Activated naive CD8-positive, alpha-beta T cell treated with anti-CD3 and anti-CD28 coated beads, Interleukin-2, amount 10 ng/mL, durations not matched to agents 7 days and 5 days (primary cell): Measurements from ENCODE around the gene CMBL. TPM values are rescaled to one million over a fixed set of nuclear protein-coding genes. Genes with fewer than 3 reads are reported as not detected.
A peak's percentile ranks its signal among the peaks of the same experiment; 100 is the strongest.

ENCODE experiments used
- ATAC-seq: fragments of 150-1000 bp; cut with Tn5 transposase; one replicate; pipeline ENCODE4 v1.10.0; 2021; ENCODE audit warnings: low read depth, moderate library complexity
- POLR2A ChIA-PET: fragments of 350-600 bp; sonication (Branson Sonifier 250); formaldehyde crosslinking; loops from one replicate; lab custom pipeline; 2021; ENCODE audit warnings: antibody characterized with exemption; lab: Charles Lee
- DNase-seq: peaks from one replicate; pipeline ENCODE4 v3.0.0; 2021
- H3K27ac Mint-ChIP-seq: one replicate; pipeline ENCODE4 v1.8.0; 2022; ENCODE audit warnings: mild to moderate bottlenecking, mixed read lengths
- H3K27me3 Mint-ChIP-seq: one replicate; pipeline ENCODE4 v1.8.0; 2022; ENCODE audit warnings: mild to moderate bottlenecking, moderate library complexity, mixed read lengths
- H3K36me3 Mint-ChIP-seq: one replicate; pipeline ENCODE4 v1.8.0; 2021; ENCODE audit warnings: mild to moderate bottlenecking, mixed read lengths
- H3K4me1 Mint-ChIP-seq: one replicate; pipeline ENCODE4 v1.8.0; 2021; ENCODE audit warnings: mixed read lengths
- H3K4me3 Mint-ChIP-seq: one replicate; pipeline ENCODE4 v1.8.0; 2022; ENCODE audit warnings: mild to moderate bottlenecking, moderate library complexity, mixed read lengths
- H3K9me3 Mint-ChIP-seq: one replicate; pipeline ENCODE4 v1.8.0; 2021; ENCODE audit warnings: mixed read lengths
- total RNA-seq, 2 experiments: library from RNA; stranded (reverse); gene quantifications; one replicate each; pipeline ENCODE4 v1.2.3, GENCODE V29; 2021

CMBL gene
- total RNA-seq, 2 experiments from 2014 or later, result 2.4 to 2.8 TPM

DNA sequence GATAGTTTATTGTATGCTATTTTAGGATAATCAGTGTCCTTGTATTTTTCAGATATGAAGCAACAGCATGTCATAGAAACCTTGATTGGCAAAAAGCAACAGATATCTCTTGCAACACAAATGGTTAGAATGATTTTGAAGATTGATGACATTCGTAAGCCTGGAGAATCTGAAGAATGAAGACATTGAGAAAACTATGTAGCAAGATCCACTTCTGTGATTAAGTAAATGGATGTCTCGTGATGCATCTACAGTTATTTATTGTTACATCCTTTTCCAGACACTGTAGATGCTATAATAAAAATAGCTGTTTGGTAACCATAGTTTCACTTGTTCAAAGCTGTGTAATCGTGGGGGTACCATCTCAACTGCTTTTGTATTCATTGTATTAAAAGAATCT, 43.1 kb downstream of the CMBL start:
- no peak for DNase-seq
- Mint-ChIP-seq H3K9me3 (no peaks in the 10 kb centered on the region), H3K27ac (peak overlapping the region; percentile 24), H3K27me3 (no peaks in the 10 kb centered on the region), H3K4me1 (peaks cover 6% of the 10 kb centered on the region), H3K36me3 (peaks cover 27% of the 10 kb centered on the region), H3K4me3 (no peak overlapping the region)
- POLR2A ChIA-PET, result no interaction called here
- ATAC-seq, result no peak

DNA sequence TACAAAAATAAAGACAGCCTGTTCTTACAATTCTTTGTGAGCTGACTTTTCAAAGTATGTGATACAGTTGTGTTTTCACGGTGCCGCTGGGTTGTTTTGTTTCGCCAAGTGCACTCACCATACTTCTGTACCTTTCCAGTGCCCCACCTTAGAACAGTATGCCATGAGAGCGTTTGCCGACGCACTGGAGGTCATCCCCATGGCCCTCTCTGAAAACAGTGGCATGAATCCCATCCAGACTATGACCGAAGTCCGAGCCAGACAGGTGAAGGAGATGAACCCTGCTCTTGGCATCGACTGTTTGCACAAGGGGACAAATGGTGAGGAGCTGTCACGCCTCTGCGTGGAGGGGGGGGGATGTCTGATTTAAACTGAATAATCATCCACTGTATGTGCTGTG, 44.7 kb downstream of the CMBL start:
- POLR2A ChIA-PET, result no interaction called here
- Mint-ChIP-seq H3K4me1 (peaks cover 6% of the 10 kb centered on the region), H3K36me3 (peaks cover 32% of the 10 kb centered on the region), H3K9me3 (no peaks in the 10 kb centered on the region), H3K27me3 (no peaks in the 10 kb centered on the region), H3K27ac (no peak overlapping the region), H3K4me3 (no peak overlapping the region)
- DNase-seq (no peak), ATAC-seq (no peak)

DNA sequence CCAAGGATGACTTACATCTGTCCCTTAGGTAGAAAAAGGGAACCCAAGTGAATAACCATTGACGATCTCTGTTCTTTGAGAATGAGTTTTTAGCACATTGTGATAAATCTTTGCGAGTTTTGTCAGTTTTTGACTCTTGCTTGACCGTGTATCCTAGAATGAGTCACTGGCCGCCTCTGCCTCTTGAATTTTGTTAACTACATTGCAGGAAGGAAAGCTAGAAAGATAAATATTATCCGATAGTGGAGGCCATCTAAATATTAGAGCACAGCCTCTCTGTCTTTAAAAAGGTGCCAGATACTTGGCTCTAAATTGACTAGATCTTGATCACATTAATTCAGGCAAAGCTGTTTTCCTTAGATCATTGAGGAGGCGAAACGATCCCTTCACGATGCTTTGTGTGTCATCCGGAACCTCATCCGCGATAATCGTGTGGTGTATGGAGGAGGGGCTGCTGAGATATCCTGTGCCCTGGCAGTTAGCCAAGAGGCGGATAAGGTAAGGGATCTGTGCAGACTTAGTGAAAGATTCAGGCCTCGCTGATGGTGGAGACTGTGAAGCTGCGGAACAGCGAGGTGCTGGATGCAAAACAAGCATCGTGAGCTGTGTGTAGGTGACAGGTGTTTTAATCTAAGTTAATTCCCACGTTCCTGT, 45.5 kb downstream of the CMBL start:
- POLR2A ChIA-PET, result no interaction called here
- no peaks in the 10 kb centered on the region for H3K9me3 Mint-ChIP-seq
- H3K27me3 Mint-ChIP-seq, result no peaks in the 10 kb centered on the region
- no peak overlapping the region for H3K4me3 Mint-ChIP-seq
- peaks cover 32% of the 10 kb centered on the region for H3K36me3 Mint-ChIP-seq
- DNase-seq, result no peak
- H3K4me1 Mint-ChIP-seq, result peaks cover 7% of the 10 kb centered on the region
- ATAC-seq, result no peak
- no peak overlapping the region for H3K27ac Mint-ChIP-seq

DNA sequence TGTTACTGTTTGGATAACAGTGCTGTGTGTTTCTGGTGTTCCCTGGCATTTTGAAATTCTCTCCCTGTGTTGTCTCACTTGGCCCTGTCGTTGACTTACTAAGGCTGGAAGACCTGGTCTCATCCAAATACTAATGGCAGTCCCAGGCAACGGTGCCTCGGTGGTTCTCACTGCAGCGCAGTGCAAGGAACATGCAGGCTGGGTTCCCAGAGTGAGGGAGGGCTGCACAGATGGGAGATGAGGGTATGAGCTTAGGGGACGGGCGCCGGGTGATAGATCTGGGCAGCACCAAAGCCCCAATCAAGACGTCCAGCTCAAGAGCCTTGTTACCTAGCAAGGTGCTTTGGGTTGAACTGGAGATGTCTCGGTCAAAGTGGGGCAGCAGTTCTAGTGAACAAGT, 46.6 kb downstream of the CMBL start:
- Mint-ChIP-seq H3K4me1 (peaks cover 7% of the 10 kb centered on the region), H3K36me3 (peaks cover 31% of the 10 kb centered on the region), H3K4me3 (no peak overlapping the region), H3K9me3 (no peaks in the 10 kb centered on the region), H3K27ac (no peak overlapping the region), H3K27me3 (no peaks in the 10 kb centered on the region)
- POLR2A ChIA-PET, result no interaction called here
- no peak for ATAC-seq
- DNase-seq, result no peak

DNA sequence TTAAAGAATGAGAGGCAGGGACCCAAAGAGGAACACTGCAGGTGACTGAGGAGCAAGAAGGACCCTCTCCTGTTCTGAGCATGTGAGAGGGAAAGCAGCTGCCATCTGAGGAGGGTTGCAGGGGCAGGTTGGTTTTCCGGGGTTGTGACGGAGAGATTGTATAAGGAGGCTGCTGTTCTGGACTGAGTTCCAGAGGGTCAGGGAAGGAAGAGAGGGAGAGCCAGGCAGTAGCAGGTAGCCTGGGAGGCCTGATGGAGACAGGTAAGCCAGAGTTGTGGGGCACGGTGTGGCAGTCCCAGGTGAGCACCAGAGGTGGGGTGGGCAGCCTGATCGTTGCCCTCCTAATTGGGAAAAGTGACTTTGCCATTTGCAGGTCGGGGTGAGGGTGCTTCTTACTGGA, 47.8 kb downstream of the CMBL start:
- peaks cover 10% of the 10 kb centered on the region for H3K4me1 Mint-ChIP-seq
- H3K9me3 Mint-ChIP-seq, result no peaks in the 10 kb centered on the region
- ATAC-seq (no peak), DNase-seq (no peak)
- H3K27ac Mint-ChIP-seq, result no peak overlapping the region
- peaks cover 36% of the 10 kb centered on the region for H3K36me3 Mint-ChIP-seq
- H3K27me3 Mint-ChIP-seq, result no peaks in the 10 kb centered on the region
- H3K4me3 Mint-ChIP-seq, result no peak overlapping the region
- POLR2A ChIA-PET, result interaction anchor here (1.6 kb wide), 1 partner anchor 10 kb away, joined by 3 read pairs; the partner anchor contains the start of genes ATPSCKMT and CCT5

DNA sequence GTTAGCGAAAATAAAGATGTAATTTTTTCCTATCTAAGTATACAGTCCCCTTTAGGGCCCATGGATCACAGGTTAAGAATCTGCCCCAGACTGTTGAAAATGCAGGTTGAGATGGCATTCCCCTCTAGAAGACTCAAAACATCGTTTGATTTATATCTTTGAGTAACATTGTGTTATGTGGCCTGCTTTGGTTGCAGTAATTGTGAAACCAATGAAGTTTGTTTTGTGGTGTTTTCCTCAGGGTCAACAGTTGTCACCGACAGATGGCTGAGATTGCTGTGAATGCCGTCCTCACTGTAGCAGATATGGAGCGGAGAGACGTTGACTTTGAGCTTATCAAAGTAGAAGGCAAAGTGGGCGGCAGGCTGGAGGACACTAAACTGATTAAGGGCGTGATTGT, 49.8 kb downstream of the CMBL start:
- ATAC-seq, result no peak
- Mint-ChIP-seq H3K4me3 (no peak overlapping the region), H3K36me3 (peaks cover 33% of the 10 kb centered on the region), H3K9me3 (no peaks in the 10 kb centered on the region), H3K27ac (no peak overlapping the region), H3K27me3 (no peaks in the 10 kb centered on the region), H3K4me1 (peaks cover 22% of the 10 kb centered on the region)
- DNase-seq, result no peak
- POLR2A ChIA-PET, result no interaction called here

DNA sequence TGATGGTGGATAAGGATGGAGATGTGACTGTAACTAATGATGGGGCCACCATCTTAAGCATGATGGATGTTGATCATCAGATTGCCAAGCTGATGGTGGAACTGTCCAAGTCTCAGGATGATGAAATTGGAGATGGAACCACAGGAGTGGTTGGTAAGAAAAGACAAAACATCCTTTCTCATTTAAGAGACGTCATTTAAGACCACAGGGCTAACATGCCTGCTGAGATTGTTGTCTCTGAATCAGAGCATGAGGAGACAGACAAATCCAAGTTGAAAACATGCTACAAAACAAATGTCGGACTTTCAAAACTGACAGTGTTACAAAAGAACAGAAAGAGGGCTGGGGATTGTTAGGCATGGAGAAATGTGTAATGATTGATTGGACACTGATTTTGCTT, 53.0 kb downstream of the CMBL start:
- H3K9me3 Mint-ChIP-seq, result no peaks in the 10 kb centered on the region
- peaks cover 32% of the 10 kb centered on the region for H3K4me1 Mint-ChIP-seq
- no peaks in the 10 kb centered on the region for H3K27me3 Mint-ChIP-seq
- no peak overlapping the region for H3K27ac Mint-ChIP-seq
- ATAC-seq (no peak), DNase-seq (no peak)
- POLR2A ChIA-PET, result no interaction called here
- peaks cover 29% of the 10 kb centered on the region for H3K36me3 Mint-ChIP-seq
- no peak overlapping the region for H3K4me3 Mint-ChIP-seq

DNA sequence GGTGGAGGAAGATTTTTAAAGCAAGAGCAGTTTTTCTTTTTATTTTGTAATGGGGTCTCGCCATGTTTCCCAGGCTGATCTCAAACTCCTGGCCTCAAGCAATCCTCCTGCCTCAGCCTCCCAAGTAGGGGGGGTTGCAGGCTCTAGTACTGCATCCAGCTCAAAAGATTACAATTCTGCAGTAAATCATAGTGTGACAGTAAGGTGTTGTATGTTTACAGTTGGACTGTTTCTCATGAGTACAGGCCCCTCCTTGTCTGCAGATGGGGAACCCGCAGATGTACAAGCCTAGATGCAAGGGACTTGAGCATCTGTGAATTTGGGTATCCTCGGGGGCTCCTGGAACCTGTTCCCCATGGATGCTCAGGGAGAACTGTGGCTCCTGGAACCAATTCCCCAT, 54.3 kb downstream of the CMBL start:
- H3K27me3 Mint-ChIP-seq, result no peaks in the 10 kb centered on the region
- no peak for DNase-seq
- no peak for ATAC-seq
- peaks cover 38% of the 10 kb centered on the region for H3K4me1 Mint-ChIP-seq
- no peaks in the 10 kb centered on the region for H3K9me3 Mint-ChIP-seq
- POLR2A ChIA-PET, result no interaction called here
- no peak overlapping the region for H3K27ac Mint-ChIP-seq
- H3K4me3 Mint-ChIP-seq, result no peak overlapping the region
- peaks cover 27% of the 10 kb centered on the region for H3K36me3 Mint-ChIP-seq

DNA sequence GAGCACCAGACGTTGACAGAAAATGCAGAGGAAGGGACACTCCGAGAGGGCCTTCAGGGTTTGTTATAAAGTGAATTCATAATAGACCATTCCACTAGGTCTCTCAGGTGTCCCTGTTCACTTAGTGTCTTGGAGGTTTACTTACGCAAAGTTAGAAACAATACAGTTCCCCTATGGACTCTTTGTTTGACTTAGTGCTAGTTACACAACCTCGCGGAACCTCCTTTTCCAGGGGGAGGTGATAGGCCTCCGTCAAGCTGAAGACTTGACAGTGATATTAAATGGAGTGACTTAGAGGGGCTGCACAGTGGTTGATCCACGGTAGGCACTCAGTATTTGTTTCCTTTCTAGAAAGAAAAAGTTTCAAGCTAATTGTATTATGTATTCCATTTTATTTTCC, 56.3 kb downstream of the CMBL start:
- DNase-seq (no peak), ATAC-seq (no peak)
- peak overlapping the region; percentile 97 for H3K4me3 Mint-ChIP-seq
- H3K27me3 Mint-ChIP-seq, result no peaks in the 10 kb centered on the region
- H3K4me1 Mint-ChIP-seq, result peaks cover 43% of the 10 kb centered on the region
- POLR2A ChIA-PET, result interaction anchor here (0.6 to 2.7 kb wide), 3 partner anchors 103 to 176 kb away, joined by 3 to 40 read pairs (median 5); partner anchors contain the start of gene MARCHF6
- no peaks in the 10 kb centered on the region for H3K9me3 Mint-ChIP-seq
- H3K36me3 Mint-ChIP-seq, result peaks cover 27% of the 10 kb centered on the region
- H3K27ac Mint-ChIP-seq, result peak overlapping the region; percentile 84

DNA sequence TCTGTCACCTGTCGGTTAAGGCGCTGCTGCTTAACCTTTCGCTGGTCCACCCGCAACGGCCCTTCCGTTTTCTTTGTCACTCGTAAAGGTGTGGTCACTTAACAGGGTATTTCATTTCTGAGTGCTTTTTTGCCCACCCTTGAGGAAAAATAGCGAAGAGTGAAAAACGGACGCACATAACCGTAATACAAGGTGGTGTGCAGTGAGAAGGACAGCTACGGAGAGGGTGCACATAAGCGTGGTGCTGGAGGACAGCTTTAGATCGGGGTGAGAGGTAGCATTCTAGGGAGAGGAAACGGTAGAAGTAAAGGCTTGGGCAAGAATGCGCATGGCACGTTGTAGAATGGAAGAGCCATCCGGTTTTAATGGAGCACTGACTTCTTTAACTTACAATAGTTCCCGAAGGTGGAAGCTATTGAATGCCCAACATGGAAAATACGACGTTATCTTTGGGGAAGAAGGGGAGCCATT, 56.9 kb downstream of the CMBL start:
- peaks cover 43% of the 10 kb centered on the region for H3K4me1 Mint-ChIP-seq
- no peaks in the 10 kb centered on the region for H3K27me3 Mint-ChIP-seq
- DNase-seq, result no peak
- H3K9me3 Mint-ChIP-seq, result no peaks in the 10 kb centered on the region
- H3K4me3 Mint-ChIP-seq, result peak overlapping the region; percentile 97
- peaks cover 25% of the 10 kb centered on the region for H3K36me3 Mint-ChIP-seq
- POLR2A ChIA-PET, result interaction anchor here (0.6 to 2.7 kb wide), 6 partner anchors 8 to 313 kb away, joined by 3 to 40 read pairs (median 4); partner anchors contain the start of genes ANKRD33B and MARCHF6
- H3K27ac Mint-ChIP-seq, result peak overlapping the region; percentile 84
- ATAC-seq, result peak; percentile 41

DNA sequence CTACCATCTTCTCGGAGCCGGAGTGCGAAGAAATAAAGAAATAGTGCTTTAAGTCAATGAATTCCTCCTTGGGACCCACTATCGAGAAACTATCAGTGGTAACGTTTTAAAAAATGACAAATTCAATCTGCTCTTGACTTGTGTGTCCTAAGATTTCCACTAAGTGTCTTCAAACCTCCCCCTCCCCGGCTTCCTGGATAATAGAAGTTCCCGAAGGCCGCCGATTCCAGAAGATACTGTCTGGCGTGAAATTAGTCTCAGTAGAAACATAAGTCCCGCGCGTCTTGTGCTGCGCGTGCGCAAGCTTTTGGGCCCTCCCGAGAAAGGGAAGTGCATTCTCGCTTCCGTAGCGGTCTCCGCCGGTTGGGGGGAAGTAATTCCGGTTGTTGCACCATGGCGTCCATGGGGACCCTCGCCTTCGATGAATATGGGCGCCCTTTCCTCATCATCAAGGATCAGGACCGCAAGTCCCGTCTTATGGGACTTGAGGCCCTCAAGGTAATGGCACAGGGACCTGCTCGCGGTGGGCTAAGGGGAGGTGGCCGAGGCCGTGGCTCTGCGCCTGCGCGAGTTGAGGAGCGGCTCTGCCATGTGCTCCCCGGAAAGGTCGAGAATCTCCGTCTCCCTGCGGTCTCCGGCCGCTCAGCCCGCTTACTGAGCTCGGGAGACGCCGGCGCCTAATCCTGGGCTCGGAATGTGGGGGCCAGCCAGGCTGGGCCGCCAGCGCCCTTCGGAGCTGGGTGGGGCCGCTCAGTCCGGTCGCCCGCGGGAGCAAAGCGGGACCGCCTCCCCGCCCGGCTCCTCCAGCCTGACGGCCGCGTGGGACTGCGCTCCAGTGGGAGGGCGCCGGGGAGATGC, 57.5 kb downstream of the CMBL start, which contains the start of gene CCT5:
TSS of gene CCT5 (plus strand) at position 333 of the 858 bp plus-strand sequence. CDS start at position 394, 61 bp downstream.
- peak within 1 kb of the TSS; percentile 99 for H3K27ac Mint-ChIP-seq
- H3K4me3 Mint-ChIP-seq, result peak within 1 kb of the TSS; percentile 97
- peak; percentile 88 for DNase-seq
- peak; percentile 87 for ATAC-seq
- H3K4me1 Mint-ChIP-seq, result peaks cover 43% of the 10 kb centered on the region
- H3K27me3 Mint-ChIP-seq, result no peaks in the 10 kb centered on the region
- POLR2A ChIA-PET, result interaction anchor here (0.6 to 2.7 kb wide), 10 partner anchors 9 to 385 kb away, joined by 3 to 40 read pairs (median 3); partner anchors contain the start of genes ANKRD33B and MARCHF6
- H3K9me3 Mint-ChIP-seq, result no peaks in the 10 kb centered on the region
- peaks cover 23% of the 10 kb centered on the region for H3K36me3 Mint-ChIP-seq

DNA sequence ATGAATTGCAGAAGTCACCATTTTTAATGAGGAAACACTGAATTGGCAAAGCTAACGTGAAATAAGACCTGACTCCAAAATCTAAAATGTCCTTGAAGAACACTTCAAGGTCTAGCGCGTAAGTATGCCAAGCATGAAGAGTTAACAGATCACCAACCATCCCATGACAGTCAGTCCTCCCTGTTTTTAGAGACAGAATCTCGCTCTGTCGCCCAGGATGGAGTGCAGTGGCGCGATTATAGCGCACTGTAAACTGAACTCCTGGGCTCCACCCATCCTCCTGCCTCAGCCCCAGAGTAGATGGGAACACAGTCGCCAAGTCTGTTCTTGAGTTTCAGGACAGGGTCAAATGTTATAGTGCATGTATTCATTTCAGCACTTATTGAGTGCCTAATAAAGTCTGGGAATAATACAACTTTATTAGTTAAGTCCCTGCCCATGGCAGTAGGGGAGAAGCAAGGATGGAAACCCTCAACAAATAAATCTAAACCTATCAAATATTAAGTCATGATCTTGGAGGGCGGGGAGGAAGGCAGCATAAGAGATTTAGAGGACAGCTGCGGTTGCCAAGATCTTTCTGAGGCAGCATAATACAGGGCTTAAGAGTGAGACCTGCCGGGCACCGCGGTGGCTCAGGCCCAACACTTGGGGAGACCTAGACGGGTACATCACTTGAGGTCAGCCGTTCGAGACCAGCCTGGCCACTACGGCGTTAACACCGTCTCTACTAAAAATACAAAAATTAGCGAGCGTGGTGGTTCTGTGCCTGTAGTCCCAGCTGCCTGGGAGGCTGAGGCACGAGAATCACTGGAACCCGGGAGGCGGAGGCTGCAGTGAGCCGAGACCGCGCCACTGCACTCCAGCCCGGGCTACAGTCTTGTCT, 59.1 kb downstream of the CMBL start:
- Mint-ChIP-seq H3K27ac (peak overlapping the region; percentile 99), H3K36me3 (peaks cover 22% of the 10 kb centered on the region), H3K27me3 (no peaks in the 10 kb centered on the region), H3K4me3 (peak overlapping the region; percentile 97), H3K9me3 (no peaks in the 10 kb centered on the region), H3K4me1 (peaks cover 31% of the 10 kb centered on the region)
- ATAC-seq (peak; percentile 2), DNase-seq (peak; percentile 33)
- POLR2A ChIA-PET, result interaction anchor here (1.0 to 2.7 kb wide), 5 partner anchors 105 to 387 kb away, joined by 3 to 40 read pairs (median 4); partner anchors contain the start of gene MARCHF6
